Measurements from ENCODE around the gene SECISBP2.
A peak's percentile ranks its signal among the peaks of the same experiment; 100 is the strongest.
"Not testable (repeated sequence)": the region's sequence is repeated elsewhere in the genome, so short reads cannot be mapped to it uniquely, and the experiment has no call there.

SECISBP2 gene

DNA sequence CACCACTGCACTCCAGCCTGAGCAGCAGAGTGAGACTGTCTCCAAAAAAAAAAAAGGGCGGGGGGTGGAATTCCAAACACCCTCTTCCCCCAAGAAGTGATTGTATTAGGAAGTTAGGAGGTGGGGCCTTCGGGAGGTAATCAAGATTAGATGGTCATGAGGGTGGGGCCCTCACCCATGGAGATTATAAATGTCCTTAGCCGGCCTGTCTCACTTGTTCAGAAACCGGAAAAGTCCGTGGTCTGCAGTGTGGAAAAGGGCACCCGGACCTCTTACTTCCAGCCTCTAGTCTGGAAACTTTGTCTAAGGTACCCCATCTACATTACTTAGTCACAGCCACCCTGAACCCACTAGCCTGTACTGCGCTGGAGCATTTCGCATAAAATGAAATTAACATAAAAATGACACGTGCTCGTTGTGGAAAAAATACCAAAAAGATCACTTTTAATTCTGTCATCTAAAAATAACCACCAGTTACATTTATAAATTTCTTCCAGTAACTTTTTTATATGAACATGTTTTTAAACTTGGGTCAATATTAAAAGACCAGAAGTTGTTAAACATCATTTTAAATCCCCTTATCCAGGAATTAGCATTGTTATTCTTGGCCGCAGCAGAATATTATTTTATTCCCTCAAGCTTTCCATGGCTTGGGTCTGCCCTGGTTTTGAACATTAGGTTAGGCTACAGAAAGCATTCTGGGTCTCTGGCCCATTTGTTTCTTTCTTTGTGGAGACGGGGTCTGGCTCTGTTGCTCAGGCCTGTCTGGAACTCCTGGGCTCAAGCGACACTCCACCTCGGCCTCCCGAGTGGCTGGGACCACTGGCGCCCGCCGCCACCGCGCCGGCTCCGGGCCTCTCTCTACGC lies 8.5 kb upstream of the SECISBP2 start:
- no peak for DNase-seq (ENCODE audit: low read depth)

DNA sequence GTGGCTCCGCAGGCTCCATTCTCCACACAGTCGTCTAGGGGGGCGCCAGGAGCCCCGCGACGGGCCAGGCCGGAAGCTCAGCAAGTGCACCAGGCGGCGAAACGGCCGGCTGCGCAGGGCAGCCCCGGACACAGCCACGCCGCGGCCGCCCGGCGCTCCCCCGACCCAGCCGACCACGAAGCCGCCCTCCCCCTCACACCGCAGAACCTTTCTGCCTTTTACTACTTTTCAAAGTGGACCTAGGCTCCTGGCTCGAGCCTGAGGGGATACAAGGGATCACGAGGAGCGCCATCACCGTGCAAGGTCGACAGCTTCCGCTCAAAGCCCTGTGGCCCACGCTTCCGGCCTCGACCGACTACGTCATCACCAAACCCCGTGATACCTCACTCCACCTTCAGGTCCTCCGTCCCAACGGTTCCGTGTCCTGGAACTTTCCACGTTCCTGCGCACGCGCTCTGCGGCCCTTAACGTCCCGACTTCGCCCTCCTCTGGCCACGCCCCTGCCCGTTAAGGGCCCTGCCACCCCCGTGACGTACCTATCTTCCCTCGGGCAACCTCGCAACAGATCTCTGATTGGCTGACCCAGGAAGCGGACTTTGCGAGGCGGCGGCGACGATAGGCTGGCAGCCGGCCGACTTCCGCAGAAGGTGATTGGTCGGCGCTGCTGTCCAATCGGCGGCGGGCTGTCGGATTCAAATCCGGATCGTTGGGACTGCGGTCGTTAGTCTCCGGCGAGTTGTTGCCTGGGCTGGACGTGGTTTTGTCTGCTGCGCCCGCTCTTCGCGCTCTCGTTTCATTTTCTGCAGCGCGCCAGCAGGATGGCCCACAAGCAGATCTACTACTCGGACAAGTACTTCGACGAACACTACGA lies 7.6 kb upstream of the SECISBP2 start, which contains the start of gene CKS2:
Gene CKS2 (plus strand): TSS at position 721 of the 871 bp plus-strand sequence. CDS start 98 bp downstream, at position 819.
- peak; percentile 96 for DNase-seq (ENCODE audit: low read depth)

DNA sequence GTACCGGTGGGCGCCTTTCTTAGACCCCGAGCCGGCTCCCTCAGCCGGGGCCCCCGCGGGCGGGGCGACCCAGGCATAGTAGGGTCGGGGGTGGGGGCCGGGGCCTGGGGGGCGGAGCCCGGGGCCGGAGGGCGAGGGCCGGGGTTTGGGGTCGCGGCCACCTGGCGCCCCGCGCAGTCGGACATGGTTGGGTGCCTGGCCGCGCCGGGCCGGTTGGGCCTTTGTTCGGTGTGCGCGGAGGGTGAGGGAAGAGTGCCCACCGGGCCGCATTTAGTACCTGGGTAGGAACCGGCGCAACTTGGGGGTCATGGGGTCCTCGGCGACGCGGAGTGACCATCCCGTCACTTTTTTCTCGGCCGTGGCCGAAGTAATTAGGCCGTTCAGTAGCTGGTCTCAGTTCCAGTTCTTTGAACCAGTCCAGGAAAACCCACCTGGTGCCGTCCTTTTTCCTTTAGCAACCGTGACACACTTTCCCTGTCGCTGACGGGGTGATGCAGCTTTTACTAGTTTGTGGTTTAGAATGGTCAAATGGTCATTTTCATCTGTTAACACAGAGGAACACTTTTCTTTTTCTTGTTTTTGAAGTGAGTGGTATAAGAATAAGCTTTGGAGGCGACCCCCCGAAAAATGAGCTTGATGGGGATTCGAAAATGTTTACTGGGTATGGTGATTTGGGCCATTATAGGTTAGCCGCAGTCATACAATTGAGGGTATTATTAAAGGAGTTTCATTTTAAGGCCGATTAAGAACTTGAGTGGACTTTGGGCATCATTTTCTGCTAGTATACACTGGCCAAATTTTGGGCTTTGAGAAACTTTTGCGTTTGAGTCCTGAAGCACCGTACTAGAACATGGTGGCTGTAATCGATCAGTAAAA lies 6.7 kb upstream of the SECISBP2 start:
- DNase-seq (ENCODE audit: low read depth), result no peak

DNA sequence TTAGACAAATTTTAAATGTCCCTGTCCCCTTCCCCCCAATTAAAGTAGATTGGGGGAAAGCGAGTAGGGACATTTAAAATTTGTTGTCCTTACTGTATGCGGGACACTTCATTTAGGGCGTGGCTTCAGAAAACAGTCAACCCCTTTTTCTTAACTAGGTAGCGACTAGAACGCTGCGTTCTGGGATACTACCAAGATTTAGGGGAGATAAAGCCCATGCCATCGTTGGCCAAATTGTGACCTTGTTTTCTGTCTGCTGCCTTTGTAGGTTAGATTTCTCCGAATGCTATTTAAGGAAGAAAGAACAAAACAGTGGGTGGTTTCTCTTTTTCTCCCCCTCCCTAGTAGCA lies 6.1 kb upstream of the SECISBP2 start:
- no peak for DNase-seq (ENCODE audit: low read depth)

DNA sequence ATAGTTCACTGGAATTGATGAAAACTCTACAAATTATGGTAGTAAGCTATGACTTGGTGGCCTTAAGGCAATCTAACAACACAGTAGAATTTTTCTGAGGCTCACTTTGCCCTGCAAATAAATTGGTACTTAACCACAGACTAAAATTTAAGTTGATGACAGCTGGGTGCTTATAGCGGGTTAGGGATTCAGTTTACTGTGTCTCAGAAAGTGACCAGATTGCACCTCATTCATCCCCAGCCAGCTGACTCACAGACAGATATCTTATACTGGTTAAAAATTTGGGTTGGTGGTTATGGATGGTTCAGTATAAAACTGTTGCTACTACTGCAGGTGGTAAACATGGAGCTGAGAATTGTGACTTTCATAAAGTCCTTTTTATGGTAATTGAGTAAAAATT lies 4.5 kb upstream of the SECISBP2 start:
- no peak for DNase-seq (ENCODE audit: low read depth)

DNA sequence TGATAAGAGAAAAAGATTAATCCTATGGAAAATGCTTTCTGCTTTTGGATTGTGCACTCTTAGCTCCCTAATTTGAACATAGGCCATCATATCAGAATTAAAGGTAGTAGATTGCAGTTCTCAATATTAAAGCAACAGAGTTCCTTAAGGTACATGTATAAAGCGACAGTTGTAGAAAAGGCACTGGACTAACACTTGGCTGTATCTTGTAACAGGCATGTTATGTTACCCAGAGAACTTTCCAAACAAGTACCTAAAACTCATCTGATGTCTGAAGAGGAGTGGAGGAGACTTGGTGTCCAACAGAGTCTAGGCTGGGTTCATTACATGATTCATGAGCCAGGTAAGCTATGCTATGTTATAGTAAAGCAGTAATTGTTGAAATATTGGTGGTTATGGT lies 3.3 kb upstream of the SECISBP2 start:
- DNase-seq (ENCODE audit: low read depth), result no peak

DNA sequence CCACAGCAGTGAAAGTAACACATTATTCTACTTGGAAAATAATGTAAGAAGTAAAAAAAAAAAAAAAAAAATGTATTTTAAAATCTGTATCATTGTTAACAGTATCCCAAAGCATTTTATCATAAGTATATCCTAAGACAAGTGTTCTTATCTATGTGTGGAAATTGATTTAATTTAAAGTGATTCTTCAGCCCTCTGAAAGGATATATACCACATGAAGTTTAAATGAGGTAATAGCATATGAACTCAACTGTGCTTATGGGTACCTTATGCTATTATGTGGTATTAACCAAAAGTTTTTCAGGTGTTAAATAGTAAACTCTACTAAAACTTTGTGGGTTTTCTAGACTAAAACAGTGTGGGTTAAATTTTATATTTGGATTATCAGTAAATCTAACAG lies 2.8 kb upstream of the SECISBP2 start:
- no peak for DNase-seq (ENCODE audit: low read depth)

DNA sequence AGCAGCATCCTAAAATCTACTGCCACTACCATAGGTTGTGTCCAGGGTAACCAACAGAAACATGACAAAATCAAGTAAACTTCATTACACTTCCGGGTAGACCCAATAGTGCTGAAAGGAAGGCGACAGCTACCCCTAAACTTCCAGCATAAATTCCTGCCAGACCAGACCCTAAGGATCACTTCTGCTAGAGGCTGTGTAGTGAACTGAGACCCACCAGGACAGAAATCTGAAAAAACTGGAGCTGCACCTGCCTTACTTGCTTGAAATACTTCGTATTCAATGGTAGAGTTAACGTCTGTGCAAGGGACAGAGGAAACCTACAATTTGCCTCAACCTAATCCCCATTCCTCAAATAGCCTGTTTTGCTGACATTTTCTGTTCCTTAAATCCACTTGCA lies 1.0 kb upstream of the SECISBP2 start:
- DNase-seq (ENCODE audit: low read depth), result no peak

DNA sequence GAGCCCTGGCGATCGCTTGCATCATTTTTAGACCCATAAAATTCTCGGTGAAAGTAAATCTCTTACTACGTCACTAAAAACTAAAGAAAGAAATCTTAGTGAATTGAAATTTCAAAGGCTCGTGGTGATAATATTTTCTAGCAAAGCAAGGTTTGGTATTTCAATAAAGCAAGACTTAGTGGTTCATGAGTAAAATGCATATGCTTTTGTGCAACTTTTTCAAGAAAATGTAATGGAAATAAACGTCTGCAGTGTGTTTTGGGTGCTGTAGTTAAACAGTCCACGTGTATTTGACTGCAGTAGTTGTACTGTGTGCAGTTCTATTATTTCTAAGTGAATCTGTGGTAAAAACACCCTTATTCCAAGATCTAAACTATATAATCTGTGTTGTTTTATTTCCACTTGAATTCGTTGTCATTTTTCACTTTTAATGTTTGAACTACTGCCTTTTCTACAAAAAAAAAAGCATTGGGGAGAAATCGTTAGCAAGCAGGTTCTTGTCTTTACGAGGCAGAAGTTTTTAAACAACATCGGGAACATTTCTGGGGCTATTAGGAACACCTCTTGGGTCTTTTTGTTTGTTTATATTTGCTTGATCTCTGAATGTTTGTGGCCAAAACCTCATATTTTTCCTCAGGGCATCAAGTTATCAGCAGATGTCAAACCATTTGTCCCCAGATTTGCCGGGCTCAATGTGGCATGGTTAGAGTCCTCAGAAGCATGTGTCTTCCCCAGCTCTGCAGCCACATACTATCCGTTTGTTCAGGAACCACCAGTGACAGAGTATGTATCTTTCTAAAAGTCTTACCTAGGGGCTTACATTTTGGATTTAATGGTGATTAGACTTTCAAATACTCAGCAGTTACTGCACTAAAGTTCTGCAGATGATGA lies 960 bp downstream of the SECISBP2 start:
- no peak for DNase-seq (ENCODE audit: low read depth)

DNA sequence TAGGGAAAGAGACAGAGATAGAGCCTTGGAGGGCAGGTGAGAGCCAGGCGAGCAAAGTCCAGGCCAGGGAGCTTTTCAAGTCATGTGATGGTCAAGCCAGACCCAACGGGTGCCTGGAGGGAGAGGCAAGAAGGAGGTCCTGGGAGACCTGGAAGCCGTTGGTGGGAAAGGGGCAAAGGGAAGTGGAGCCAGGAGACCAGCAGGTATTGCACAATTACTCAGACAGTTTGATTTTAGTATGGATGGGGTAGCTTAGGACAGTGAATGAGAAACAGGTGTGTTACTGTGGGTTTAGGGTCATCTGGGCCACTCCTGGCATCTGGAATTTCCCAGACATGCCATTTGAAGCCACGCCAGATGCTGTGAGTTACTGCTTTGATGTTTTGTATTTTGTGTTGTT lies 5.1 kb downstream of the SECISBP2 start:
- DNase-seq (ENCODE audit: low read depth), result no peak

DNA sequence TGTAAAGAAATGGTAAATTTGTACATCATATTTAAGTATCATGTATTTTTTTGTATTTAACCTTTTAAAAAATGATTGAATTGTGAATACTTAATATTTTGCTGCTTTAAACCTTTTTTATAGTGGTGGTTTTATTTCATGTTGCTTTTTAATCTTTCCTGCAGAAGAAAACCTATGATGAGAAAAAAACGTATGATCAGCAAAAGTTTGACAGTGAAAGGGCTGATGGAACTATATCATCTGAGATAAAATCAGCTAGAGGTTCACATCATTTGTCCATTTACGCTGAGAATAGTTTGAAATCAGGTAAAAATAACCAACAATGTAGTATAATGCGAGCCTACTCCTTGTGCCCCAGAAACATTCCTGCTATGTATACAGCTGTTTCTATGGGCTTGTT lies 7.4 kb downstream of the SECISBP2 start:
- DNase-seq (ENCODE audit: low read depth), result no peak

DNA sequence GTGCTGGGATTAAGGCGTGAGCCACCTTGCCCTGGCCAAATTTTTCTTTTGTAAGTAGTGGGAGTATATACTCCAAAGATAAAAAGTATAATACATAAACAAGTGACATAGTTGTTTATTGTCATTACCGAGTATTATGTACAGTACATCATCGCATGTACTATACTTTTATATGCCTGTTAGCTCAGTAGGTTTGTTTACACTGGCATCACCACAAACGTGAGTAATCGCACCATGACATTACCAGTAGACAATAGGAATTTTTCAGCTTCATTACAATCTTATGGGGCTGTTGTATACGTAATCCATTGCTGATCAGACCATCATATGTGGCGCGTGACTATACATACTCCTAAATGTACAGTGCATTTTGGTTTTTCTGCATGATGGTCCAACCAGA lies 9.8 kb downstream of the SECISBP2 start:
- DNase-seq (ENCODE audit: low read depth), result no peak

DNA sequence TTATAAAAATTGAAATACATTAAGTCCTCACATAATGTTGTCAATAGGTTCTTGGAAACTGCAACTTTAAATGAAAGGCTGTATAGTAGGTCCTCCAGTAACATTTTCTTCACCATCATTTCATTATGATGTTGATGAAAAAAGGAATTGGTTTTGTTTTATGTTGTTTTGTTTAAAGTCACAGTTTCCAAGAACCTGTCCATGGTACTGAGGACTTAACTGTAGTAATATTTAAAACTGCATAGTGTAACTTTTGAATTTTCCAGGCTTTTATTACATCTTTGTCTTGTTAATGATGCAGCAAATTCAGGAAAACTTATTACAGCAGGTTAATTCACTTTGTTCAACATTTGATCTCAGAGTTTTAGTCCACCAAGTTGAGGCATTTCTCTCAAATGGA lies 11.6 kb downstream of the SECISBP2 start:
- DNase-seq (ENCODE audit: low read depth), result no peak

DNA sequence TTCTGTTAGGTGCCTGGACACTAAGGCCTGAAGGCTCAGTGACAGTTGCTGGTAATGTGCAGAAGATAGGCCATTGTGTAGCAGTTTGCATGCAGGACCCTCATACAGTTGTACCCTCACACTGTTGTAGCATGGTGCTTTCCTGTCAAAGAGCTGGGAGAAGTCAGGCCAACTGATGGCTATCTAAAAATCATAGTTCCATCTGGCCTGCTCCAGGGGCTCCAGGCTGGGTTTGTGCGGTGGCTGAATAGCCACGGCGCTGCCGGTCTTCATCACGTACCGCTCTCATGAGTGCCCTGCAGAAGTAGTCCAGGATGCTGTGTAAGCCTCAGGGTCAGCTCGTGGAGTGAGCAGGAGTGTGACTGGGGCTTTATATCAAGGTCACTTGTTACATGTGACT lies 12.2 kb downstream of the SECISBP2 start:
- no peak for DNase-seq (ENCODE audit: low read depth)

DNA sequence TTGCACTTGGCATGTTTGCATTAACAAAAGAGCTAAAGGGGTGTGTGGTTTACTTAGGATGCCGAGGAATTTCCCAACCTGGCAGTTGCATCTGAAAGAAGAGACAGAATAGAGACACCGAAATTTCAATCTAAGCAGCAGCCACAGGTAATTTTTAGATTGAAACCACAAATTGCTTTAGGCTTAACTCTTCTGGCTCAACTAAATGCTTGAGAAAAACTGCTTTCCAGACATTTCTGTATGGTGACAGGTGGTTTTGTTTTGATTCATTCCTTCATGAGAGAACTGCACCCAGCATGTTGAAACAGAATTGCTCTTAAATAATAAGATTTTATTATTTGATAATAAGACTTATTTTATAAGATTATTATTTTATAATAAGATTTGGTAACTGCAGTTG lies 21.5 kb downstream of the SECISBP2 start:
- no peak for DNase-seq (ENCODE audit: low read depth)

DNA sequence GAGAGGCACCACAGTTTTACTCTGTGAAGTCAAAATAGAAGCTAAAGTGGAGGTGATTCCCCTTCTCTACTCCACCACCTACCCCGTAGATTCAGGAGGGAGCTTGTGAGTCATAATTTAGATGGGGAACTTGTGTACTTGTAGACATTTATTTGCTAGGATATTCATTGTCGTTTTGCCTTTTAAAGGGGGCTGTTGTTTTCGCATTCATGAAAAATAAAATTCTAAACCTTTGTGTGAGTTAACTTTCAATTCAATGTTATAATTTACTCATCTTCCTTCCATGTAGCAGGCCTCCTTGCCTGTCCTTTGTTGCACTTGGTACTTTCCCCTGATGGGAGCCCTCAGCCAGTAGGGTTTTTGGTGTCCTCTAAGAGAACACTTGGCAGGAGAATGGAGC lies 22.0 kb downstream of the SECISBP2 start:
- DNase-seq (ENCODE audit: low read depth), result no peak

DNA sequence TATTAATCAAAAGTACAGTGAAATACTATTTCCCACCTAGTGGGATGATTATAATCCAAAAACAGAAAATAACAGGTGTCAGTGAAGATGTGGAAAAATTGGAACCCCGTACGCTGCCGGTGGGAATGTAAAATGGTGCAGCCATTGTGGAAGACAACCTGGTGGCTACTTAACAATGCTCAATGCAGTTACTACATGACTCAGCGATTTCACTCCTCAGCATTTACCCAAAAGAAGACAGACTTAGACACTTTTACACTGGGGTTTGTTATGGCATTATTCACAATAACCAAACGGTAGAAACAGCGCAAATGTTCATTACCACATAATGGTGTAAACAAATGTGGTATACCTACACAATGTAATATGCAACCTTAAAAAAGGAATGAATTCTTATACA lies 23.9 kb downstream of the SECISBP2 start:
- no peak for DNase-seq (ENCODE audit: low read depth)

DNA sequence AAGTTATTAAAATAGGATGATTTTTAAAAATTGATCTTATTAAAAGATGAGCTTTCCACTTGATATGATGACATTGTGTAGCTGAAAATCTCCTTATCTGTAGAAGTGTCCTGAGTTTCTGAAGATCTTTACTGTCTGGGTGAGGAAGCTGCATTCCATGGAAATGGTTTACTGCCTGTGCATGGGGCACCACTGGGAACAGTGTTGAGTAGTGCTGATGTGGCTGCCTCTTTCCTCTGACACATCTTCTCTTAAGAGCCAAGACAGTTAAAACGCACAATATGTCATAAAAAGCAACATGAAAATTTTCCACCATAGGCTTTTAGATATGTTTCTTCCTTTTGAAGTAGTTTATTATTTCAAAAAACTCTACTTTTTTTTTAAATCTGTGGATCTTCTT lies 24.6 kb downstream of the SECISBP2 start:
- DNase-seq (ENCODE audit: low read depth), result no peak

DNA sequence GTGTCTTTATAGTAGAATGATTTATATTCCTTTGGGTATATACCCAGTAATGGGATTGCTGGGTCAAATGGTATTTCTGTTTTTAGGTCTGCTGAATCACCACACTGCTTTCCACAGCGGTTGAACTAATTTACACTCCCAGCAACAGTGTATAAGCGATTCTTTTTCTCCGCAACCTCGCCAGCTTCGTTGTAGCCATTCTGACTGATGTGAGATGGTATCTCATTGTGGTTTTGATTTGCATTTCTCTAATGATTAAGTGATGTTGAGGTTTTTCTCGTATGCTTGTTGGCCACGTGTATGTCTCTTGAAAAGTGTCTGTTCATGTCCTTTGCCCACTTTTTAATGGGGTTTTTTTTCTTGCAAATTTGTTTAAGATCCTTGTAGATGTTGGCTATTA lies 25.5 kb downstream of the SECISBP2 start:
- not testable (repeated sequence) for DNase-seq (ENCODE audit: low read depth)

DNA sequence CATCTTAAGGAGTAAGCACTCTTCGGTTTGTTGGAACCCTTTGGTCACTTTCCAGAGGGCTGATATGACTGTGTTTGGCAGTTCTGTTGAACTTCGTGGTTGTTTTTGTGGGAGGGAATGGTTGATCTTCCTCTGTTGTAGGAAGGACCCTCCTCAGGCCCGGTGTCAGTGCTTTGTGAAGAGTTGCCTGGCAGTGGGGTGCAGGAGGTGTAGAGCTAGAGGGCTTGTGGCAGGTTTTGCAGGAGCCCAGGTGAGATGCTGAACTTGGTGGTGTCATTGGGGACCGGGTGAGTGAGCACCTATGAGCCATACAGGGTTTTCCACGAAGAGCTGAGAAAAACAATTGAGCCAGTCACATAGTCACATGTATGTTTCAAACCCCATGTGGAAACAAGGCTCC lies 27.2 kb downstream of the SECISBP2 start:
- DNase-seq (ENCODE audit: low read depth), result no peak

DNA sequence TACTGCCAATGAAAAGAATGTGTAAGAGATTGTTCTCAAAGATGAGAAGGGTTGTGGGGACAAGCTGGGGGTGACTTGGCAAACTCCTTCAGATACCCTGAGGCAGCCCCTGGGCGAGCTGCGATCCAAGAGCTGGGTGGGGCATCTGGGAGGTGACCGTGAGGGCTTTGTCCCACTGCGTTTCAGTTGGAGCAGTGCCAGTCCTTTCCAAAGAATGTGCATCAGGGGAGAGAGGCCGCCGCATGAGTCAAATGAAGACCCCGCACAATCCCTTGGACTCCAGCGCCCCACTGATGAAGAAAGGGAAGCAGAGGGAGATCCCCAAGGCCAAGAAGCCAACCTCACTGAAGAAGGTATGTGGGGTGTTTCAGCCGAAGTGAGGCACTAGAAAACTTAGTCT lies 28.4 kb downstream of the SECISBP2 start:
- no peak for DNase-seq (ENCODE audit: low read depth)

Measured in CMK (cell line).